Activated naive CD4-positive, alpha-beta T cell treated with anti-CD3 and anti-CD28 coated beads, Interleukin-2, amount 50 U/mL, for 24 hours (primary cell): ENCODE data around the gene LILRA1.
"Not testable (repeated sequence)": the region's sequence is repeated elsewhere in the genome, so short reads cannot be mapped to it uniquely, and the experiment has no call there.

Source experiments
- H3K27ac Mint-ChIP-seq: one replicate; pipeline ENCODE4 v1.8.0; 2021; ENCODE audit warnings: mild to moderate bottlenecking, mixed read lengths
- H3K27me3 Mint-ChIP-seq: one replicate; pipeline ENCODE4 v1.8.0; 2021; ENCODE audit warnings: mixed read lengths
- H3K36me3 Mint-ChIP-seq: one replicate; pipeline ENCODE4 v1.8.0; 2021; ENCODE audit warnings: mixed read lengths
- H3K4me1 Mint-ChIP-seq: one replicate; pipeline ENCODE4 v1.8.0; 2021; ENCODE audit warnings: mixed read lengths
- H3K4me3 Mint-ChIP-seq: one replicate; pipeline ENCODE4 v1.8.0; 2021; ENCODE audit warnings: mild to moderate bottlenecking, mixed read lengths
- H3K9me3 Mint-ChIP-seq: one replicate; pipeline ENCODE4 v1.8.0; 2021; ENCODE audit warnings: mixed read lengths

Gene LILRA1

DNA sequence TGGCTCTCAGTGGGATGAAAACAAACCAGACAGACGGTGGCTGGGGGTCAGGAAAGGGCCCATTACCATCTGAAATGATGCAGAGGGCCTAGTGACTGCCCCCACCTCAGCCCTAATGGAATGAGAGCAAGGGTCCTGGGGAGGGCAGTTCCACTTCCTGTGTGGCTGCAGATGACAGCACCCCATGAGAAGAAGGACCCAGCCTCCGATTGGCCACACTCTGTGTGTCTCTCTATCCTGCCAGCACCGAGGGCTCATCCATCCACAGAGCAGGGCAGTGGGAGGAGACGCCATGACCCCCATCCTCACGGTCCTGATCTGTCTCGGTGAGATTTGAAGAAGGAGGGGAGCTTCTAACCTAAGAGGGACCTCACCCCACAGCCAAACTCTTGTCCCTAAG lies 37.4 kb downstream of the LILRA1 start:
- Mint-ChIP-seq H3K36me3 (no peaks in the 10 kb centered on the region), H3K4me3 (no peak overlapping the region), H3K27ac (no peak overlapping the region), H3K4me1 (no peaks in the 10 kb centered on the region), H3K27me3 (peaks cover 32% of the 10 kb centered on the region), H3K9me3 (peaks cover 5% of the 10 kb centered on the region)

DNA sequence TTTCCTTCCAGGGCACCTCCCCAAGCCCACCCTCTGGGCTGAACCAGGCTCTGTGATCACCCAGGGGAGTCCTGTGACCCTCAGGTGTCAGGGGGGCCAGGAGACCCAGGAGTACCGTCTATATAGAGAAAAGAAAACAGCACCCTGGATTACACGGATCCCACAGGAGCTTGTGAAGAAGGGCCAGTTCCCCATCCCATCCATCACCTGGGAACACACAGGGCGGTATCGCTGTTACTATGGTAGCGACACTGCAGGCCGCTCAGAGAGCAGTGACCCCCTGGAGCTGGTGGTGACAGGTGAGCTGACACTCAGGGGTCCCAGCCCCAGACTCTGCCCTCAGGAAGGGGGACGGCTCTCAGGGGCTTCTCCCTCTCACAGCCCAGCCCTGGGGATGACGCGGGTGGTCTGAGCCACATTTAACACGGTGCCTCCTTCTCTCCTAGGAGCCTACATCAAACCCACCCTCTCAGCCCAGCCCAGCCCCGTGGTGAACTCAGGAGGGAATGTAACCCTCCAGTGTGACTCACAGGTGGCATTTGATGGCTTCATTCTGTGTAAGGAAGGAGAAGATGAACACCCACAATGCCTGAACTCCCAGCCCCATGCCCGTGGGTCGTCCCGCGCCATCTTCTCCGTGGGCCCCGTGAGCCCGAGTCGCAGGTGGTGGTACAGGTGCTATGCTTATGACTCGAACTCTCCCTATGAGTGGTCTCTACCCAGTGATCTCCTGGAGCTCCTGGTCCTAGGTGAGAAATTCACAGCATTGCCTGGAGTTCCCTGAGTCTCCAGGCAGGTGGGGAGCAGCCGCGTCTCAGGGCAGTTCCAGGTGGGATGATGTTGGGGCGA lies 38.3 kb downstream of the LILRA1 start:
- H3K27me3 Mint-ChIP-seq: peaks cover 24% of the 10 kb centered on the region
- not testable (repeated sequence) for H3K4me3 Mint-ChIP-seq

DNA sequence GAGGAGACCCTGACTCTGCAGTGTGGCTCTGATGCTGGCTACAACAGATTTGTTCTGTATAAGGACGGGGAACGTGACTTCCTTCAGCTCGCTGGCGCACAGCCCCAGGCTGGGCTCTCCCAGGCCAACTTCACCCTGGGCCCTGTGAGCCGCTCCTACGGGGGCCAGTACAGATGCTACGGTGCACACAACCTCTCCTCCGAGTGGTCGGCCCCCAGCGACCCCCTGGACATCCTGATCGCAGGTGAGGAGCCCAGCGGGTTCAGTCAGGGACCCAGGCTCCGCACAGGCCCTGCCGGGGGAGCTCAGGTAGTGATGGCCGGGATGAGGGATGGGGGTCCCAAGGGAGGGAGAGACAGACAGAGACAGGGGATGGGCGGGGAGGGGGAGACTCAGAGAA lies 39.1 kb downstream of the LILRA1 start:
- not testable (repeated sequence) for H3K4me3 Mint-ChIP-seq, H3K4me1 Mint-ChIP-seq, H3K27ac Mint-ChIP-seq, H3K9me3 Mint-ChIP-seq, H3K36me3 Mint-ChIP-seq
- H3K27me3 Mint-ChIP-seq: peaks cover 19% of the 10 kb centered on the region

More for the DNA sequence above, 38.3 kb downstream of the LILRA1 start:
- H3K4me1 Mint-ChIP-seq, H3K27ac Mint-ChIP-seq, H3K9me3 Mint-ChIP-seq, H3K36me3 Mint-ChIP-seq: not testable (repeated sequence)

DNA sequence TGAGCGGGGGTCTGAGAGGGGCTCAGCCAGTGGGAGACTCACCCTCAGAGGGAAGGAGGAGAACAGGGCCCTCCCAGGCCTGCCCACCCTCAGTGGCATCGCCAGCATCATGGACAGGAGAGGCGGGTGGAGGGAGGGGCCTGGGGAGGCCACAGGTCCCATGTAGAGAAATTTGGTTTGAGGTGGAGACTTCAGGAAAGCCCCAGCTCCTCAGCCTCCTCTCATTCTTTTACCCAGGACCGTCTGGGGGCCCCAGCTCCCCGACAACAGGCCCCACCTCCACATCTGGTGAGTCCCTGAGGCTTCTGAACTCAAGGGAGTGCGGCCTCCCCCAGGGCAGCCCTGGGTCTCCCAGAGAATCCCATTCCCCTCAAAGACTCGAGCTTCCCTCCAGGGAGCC lies 40.0 kb downstream of the LILRA1 start:
- Mint-ChIP-seq H3K27me3 (peaks cover 15% of the 10 kb centered on the region), H3K4me3 (no peak overlapping the region)

DNA sequence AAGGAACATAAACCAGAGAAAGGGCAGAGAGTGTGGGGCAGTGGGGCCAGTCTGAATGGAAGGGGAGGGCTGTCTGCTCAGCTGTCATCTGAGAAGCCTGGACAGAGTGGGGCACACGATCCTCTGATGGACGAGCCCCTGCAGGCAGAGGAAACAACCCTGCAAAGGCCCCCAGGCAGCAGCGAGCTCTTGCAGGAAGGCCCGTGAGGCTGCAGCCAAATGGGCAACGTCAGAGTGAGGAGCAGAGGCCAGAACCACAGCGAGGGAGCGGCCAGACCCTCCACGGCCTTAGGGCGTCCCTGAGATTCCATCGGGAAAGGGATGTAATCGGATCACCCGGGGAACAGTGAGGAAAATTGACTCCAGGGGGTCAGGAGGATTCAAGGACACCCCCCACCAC lies 42.6 kb downstream of the LILRA1 start:
- H3K27me3 Mint-ChIP-seq, H3K36me3 Mint-ChIP-seq, H3K9me3 Mint-ChIP-seq, H3K4me1 Mint-ChIP-seq, H3K4me3 Mint-ChIP-seq, H3K27ac Mint-ChIP-seq: not testable (repeated sequence)

More for the DNA sequence above, 40.0 kb downstream of the LILRA1 start:
- H3K36me3 Mint-ChIP-seq: no peaks in the 10 kb centered on the region
- H3K9me3 Mint-ChIP-seq: no peaks in the 10 kb centered on the region
- H3K27ac Mint-ChIP-seq: no peak overlapping the region
- no peaks in the 10 kb centered on the region for H3K4me1 Mint-ChIP-seq

DNA sequence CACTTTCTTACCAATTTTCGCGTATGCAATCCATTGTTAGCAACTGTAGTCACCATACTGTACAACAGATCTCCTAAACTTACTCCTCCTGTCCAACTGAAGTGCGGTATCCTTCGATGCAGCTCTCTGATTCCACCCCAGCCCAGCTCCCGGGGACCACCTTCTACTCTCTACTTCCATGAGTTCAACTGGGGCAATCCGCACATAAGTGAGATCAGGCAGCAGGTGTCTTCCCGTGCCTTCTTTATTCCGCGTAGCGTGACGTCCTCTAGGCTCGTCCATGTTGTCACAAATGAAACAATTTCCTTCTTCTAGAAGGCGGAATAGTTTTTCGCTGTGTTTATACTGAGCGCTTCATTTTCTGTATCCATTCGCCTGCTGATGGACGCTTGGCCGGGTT lies 45.3 kb downstream of the LILRA1 start:
- H3K36me3 Mint-ChIP-seq: no peaks in the 10 kb centered on the region
- H3K4me3 Mint-ChIP-seq: no peak overlapping the region
- peaks cover 8% of the 10 kb centered on the region for H3K27me3 Mint-ChIP-seq
- no peaks in the 10 kb centered on the region for H3K9me3 Mint-ChIP-seq
- H3K27ac Mint-ChIP-seq: no peak overlapping the region
- H3K4me1 Mint-ChIP-seq: no peaks in the 10 kb centered on the region

DNA sequence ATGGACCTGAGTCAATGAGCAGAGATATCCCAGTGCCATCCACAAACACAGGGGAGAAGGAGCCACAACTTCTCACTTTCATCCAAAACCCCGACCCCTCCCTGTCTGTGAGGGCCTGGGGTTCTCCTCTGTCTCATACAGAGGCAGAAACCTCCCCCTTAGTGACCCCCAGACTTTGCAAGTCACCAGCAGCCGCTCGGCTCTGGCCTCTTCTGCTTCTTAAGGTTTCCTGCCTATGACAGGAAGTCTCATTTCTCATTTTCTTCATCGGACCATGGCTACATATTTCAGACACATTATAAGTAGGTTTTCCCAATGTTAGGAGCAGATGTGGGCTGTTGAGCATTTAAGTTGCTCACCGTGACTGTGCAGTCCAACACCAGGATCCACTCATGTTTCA lies 49.5 kb downstream of the LILRA1 start:
- not testable (repeated sequence) for H3K36me3 Mint-ChIP-seq, H3K27ac Mint-ChIP-seq, H3K4me1 Mint-ChIP-seq, H3K27me3 Mint-ChIP-seq, H3K9me3 Mint-ChIP-seq, H3K4me3 Mint-ChIP-seq

DNA sequence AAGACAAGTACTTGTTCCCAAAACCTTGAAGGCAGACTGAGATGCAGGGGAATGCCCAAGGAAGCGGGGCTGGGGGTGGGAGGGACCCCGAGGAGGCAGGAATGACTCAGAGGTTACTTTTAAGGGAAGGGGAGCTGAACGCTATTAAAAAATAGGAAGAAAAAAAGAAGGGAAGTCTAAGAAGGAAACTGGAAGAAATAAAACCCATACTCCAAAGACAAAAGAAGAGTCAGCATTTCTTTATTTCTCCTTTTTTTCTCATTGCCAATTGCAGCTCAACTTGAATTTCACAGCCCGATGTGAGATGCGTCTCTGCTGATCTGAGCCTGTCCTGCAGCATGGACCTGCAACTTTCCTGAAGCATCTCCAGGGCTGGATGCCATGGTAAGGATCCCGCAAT lies 50.2 kb downstream of the LILRA1 start:
- H3K4me3 Mint-ChIP-seq, H3K27ac Mint-ChIP-seq, H3K27me3 Mint-ChIP-seq, H3K36me3 Mint-ChIP-seq, H3K9me3 Mint-ChIP-seq, H3K4me1 Mint-ChIP-seq: not testable (repeated sequence)

DNA sequence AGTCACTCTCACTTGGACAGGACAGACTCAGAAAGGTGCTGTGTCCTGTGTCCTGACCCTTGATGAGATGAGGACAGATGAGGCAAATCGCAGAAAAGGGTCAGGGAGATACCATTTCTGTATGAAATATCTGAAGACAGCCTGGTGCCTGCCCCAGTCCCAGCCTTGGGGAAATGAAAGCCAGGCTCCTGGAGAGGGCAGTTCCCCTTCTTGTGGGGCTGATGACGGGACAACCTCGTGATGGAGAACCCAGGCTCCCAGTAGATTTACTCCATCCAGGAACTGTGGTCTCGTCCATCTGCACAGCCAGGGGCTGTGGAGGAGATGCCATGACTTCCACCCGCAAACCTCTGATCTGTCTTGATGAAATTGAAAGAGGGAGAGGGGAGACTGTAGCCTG lies 50.6 kb downstream of the LILRA1 start:
- Mint-ChIP-seq H3K27ac (no peak overlapping the region), H3K9me3 (no peaks in the 10 kb centered on the region), H3K4me1 (no peaks in the 10 kb centered on the region), H3K36me3 (no peaks in the 10 kb centered on the region), H3K4me3 (no peak overlapping the region), H3K27me3 (peaks cover 9% of the 10 kb centered on the region)

DNA sequence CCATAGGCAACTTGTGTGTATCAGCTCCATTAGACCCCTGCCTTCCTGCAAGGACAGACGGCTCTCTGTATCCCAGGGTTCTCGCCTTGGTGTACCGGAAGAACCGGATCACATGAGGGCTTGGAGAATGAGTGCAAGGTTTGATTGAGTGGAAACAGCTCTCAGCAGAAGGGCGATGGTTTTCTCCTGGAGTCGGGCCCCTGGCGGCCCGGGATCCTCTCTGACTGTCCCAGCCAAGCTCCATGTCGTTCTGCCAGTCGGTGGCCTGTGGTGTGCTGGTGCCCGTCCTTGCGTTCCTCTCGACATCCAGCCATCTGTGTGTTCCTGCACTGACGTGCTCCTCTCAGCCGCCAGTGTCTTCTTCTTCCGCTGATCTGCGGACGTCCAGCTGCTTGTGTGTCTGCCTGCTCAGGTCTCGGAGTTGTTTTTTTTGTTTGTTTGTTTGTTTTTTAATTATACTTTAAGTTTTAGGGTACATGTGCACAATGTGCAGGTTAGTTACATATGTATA lies 53.0 kb downstream of the LILRA1 start:
- Mint-ChIP-seq H3K36me3 (no peaks in the 10 kb centered on the region), H3K27me3 (peaks cover 9% of the 10 kb centered on the region), H3K9me3 (no peaks in the 10 kb centered on the region), H3K4me1 (no peaks in the 10 kb centered on the region), H3K27ac (no peak overlapping the region), H3K4me3 (no peak overlapping the region)

DNA sequence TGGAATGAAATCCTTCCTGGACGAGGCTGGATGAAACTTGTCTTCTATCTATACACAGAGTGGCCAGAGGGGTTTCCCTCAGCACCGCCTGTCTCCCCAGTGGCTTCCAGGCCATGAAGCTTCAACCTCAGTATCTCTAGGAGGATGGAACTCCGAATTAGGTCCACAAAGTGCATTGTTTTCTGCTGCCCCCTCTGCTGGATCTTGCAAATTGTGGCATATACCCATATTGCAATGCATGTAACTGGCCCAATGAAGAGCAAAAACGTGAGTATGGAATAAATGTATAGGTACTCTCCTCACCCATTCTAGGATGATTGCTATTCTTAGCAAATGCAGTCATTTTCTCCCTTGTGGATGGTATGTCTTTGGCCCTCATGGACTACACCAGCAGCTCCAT lies 54.7 kb downstream of the LILRA1 start:
- Mint-ChIP-seq H3K9me3 (no peaks in the 10 kb centered on the region), H3K4me3 (no peak overlapping the region), H3K4me1 (no peaks in the 10 kb centered on the region), H3K36me3 (no peaks in the 10 kb centered on the region), H3K27me3 (peaks cover 9% of the 10 kb centered on the region), H3K27ac (no peak overlapping the region)

DNA sequence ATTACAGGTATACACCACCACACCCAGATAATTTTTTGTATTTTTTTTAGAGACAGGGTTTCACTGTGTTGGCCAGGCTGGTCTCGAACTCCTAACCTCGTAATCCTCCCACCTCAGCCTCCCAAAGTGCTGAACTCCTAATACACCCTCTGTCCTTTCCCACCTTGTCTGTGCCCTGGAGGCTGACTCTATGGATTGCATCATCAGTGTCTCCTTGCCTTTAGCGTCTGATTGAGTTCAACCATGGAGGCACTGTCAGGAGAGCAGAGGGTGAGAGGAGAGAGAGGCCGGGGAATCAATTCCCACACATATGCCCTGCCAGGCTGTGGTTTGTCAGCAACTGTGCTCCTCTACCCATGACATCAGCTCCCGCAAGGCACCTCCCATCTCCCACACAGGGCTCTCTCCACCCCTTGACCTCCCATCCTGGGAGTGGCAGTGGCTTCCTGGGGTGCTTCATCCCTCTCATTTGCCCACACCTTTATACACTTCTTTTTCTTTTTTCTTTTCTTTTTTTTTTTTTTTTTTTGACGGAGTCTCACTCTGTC lies 56.8 kb downstream of the LILRA1 start:
- H3K36me3 Mint-ChIP-seq: no peaks in the 10 kb centered on the region
- H3K27ac Mint-ChIP-seq: no peak overlapping the region
- no peaks in the 10 kb centered on the region for H3K4me1 Mint-ChIP-seq
- peaks cover 9% of the 10 kb centered on the region for H3K27me3 Mint-ChIP-seq
- no peak overlapping the region for H3K4me3 Mint-ChIP-seq
- no peaks in the 10 kb centered on the region for H3K9me3 Mint-ChIP-seq
